Liver (tissue), 9 donors: ENCODE data around the gene EIF2B2. TPM values are rescaled to one million over a fixed set of nuclear protein-coding genes. Genes with fewer than 3 reads are reported as not detected.

Source experiments
- DNase-seq: peaks from one replicate; pipeline ENCODE4 v3.0.0-alpha.2; 2017; ENCODE audit warnings: low spot score
- H3K27ac ChIP-seq, 2 donors: one replicate each; pipeline ENCODE4 v1.7.0; 2013; ENCODE audit warnings: inconsistent platforms in 2 of 2, low read length in 2 of 2, control low read depth in 1 of 2, low read depth in 1 of 2, mild to moderate bottlenecking in 1 of 2
- H3K27me3 ChIP-seq, 4 donors: one replicate each; pipeline versions ENCODE4 v1.6.1 to v1.7.0; 2013; ENCODE audit warnings: low read length in 3 of 4, inconsistent platforms in 1 of 4, mild to moderate bottlenecking in 1 of 4, moderate library complexity in 1 of 4; ENCODE audit not compliant: control insufficient read depth in 4 of 4, insufficient read depth in 4 of 4
- H3K36me3 ChIP-seq, 4 donors: one replicate each; pipeline versions ENCODE4 v1.6.1 to v1.7.0; 2013; ENCODE audit warnings: low read length in 3 of 4, mild to moderate bottlenecking in 3 of 4, low read depth in 1 of 4, moderate library complexity in 1 of 4; ENCODE audit not compliant: control insufficient read depth in 4 of 4, insufficient read depth in 3 of 4
- H3K4me1 ChIP-seq, 4 donors: one replicate each; pipeline versions ENCODE4 v1.6.1 to v1.7.0; 2013; ENCODE audit warnings: low read length in 3 of 4, mild to moderate bottlenecking in 3 of 4, moderate library complexity in 1 of 4; ENCODE audit not compliant: control insufficient read depth in 4 of 4, insufficient read depth in 4 of 4
- H3K4me3 ChIP-seq, 3 donors: one replicate each; pipeline versions ENCODE4 v1.6.1 to v1.7.0; 2013; ENCODE audit warnings: low read length in 3 of 3, control low read depth in 1 of 3, low read depth in 1 of 3, mild to moderate bottlenecking in 1 of 3
- H3K9ac ChIP-seq, 2 donors: one replicate each; pipeline ENCODE4 v1.7.0; 2013; ENCODE audit warnings: low read length in 2 of 2, mild to moderate bottlenecking in 2 of 2, moderate library complexity in 2 of 2, control low read depth in 1 of 2, low read depth in 1 of 2
- H3K9me3 ChIP-seq, 4 donors: one replicate each; pipeline versions ENCODE4 v1.6.1 to v1.7.0; 2013; ENCODE audit warnings: low read length in 3 of 4; ENCODE audit not compliant: control insufficient read depth in 4 of 4
- EGR1 ChIP-seq, 2 donors: IDR thresholded peaks; 2 replicates each; pipeline ENCODE4 v1.6.1; 2016 to 2018; ENCODE audit warnings: antibody characterized with exemption in 2 of 2, low read depth in 2 of 2
- FOXA1 ChIP-seq: IDR thresholded peaks from 2 replicates; pipeline ENCODE4 v1.6.1; 2016; ENCODE audit warnings: antibody characterized with exemption
- FOXA2 ChIP-seq: IDR thresholded peaks from 2 replicates; pipeline ENCODE4 v1.6.1; 2016; ENCODE audit warnings: antibody characterized with exemption
- GABPA ChIP-seq, 2 donors: IDR thresholded peaks in 1 of 2; conservative IDR thresholded peaks in 1 of 2; 2 replicates each; pipeline ENCODE4 v1.6.1; 2016; ENCODE audit warnings: antibody characterized with exemption in 2 of 2, mild to moderate bottlenecking in 1 of 2, moderate library complexity in 1 of 2
- HNF4A ChIP-seq, 2 donors: conservative IDR thresholded peaks; 2 replicates each; pipeline ENCODE4 v1.6.1; 2016; ENCODE audit warnings: antibody characterized with exemption in 2 of 2, mild to moderate bottlenecking in 2 of 2
- HNF4G ChIP-seq: IDR thresholded peaks from 2 replicates; pipeline ENCODE4 v1.6.1; 2016; ENCODE audit warnings: antibody characterized with exemption
- JUND ChIP-seq, 2 donors: IDR thresholded peaks; 2 replicates each; pipeline ENCODE4 v1.6.1; 2016; ENCODE audit warnings: antibody characterized with exemption in 2 of 2
- MAX ChIP-seq: IDR thresholded peaks from 2 replicates; pipeline ENCODE4 v1.6.1; 2016; ENCODE audit warnings: antibody characterized with exemption
- NR2F2 ChIP-seq: IDR thresholded peaks from 2 replicates; pipeline ENCODE4 v1.6.1; 2016; ENCODE audit warnings: antibody characterized with exemption
- RAD21 ChIP-seq, 2 donors: IDR thresholded peaks; 2 replicates each; pipeline ENCODE4 v1.6.1; 2016; ENCODE audit warnings: antibody characterized with exemption in 2 of 2, mild to moderate bottlenecking in 2 of 2
- REST ChIP-seq: IDR thresholded peaks from 2 replicates; pipeline ENCODE4 v1.6.1; 2016; ENCODE audit warnings: antibody characterized with exemption, mild to moderate bottlenecking
- RXRA ChIP-seq, 2 donors: IDR thresholded peaks; 2 replicates each; pipeline ENCODE4 v1.6.1; 2017 to 2018; ENCODE audit warnings: antibody characterized with exemption in 2 of 2, mild to moderate bottlenecking in 1 of 2
- SP1 ChIP-seq: IDR thresholded peaks from 2 replicates; pipeline ENCODE4 v1.6.1; 2018; ENCODE audit warnings: antibody characterized with exemption, mild to moderate bottlenecking
- TAF1 ChIP-seq: conservative IDR thresholded peaks from 2 replicates; pipeline ENCODE4 v1.6.1; 2016; ENCODE audit warnings: antibody characterized with exemption, mild to moderate bottlenecking
- YY1 ChIP-seq: IDR thresholded peaks from 2 replicates; pipeline ENCODE4 v1.6.1; 2016; ENCODE audit warnings: antibody characterized with exemption, mild to moderate bottlenecking
- WGBS: extraction: QIAGEN DNeasy Blood & Tissue Kit; methylation state at CpG from one replicate; pipeline ENCODE4 v1.1.7; 2013; 5-methylcytosine and 5-hydroxymethylcytosine counted together
- polyA plus RNA-seq, 2 donors: library from polyadenylated mRNA; stranded (reverse) in 1 of 2; unstranded in 1 of 2; fragments of 200-250 nt in 1 of 2; fragments of >200 nt in 1 of 2; fragmentation: Nextera tagmentation in 1 of 2; extraction: Ambion mirVana in 1 of 2; gene quantifications; one replicate each; pipeline versions ENCODE4 v1.2.1 to v1.2.3, GENCODE V29; 2013 to 2015
- total RNA-seq, 2 donors: library from RNA; depleted of rRNA; stranded (reverse); fragments of >200 nt; gene quantifications; one replicate each; pipeline ENCODE4 v1.2.3, GENCODE V29; 2014
- TF ChIP-seq, protein P1 (sequence below): IDR thresholded peaks from 2 replicates; pipeline ENCODE4 v1.6.1; 2016; ENCODE audit warnings: antibody characterized with exemption
- TF ChIP-seq, protein P2 (sequence below): fragments of 150-350 bp; IDR thresholded peaks from 2 replicates; pipeline ENCODE4 v1.5.1; 2017; ENCODE audit warnings: improper control_type of control experiment, low read depth, low read length; ENCODE audit not compliant: missing input control
- TF ChIP-seq, protein P3 (sequence below): IDR thresholded peaks from 2 replicates; pipeline ENCODE4 v1.6.1; 2016; ENCODE audit warnings: antibody characterized with exemption
- donor health status: healthy.
- donor health status: healthy.
- donor health status: healthy.
- donor health status: healthy.
- donor health status: healthy.

The EIF2B2 gene
- total and polyA plus RNA-seq, 4 donors = 16.2 to 23.6 (median 20.2) TPM

GRCh38 chr14:74955229-74956026 lies 47.3 kb upstream of the EIF2B2 start, which contains the start of gene PGF:
PGF (minus strand) TSS chr14:74955597; CDS start chr14:74955242, 355 bp downstream.
- peaks cover 0 to 9% (median 4%) of the 10 kb centered on the region in 4 donors for H3K4me1 ChIP-seq
- peak; percentile 75 for DNase-seq
- no peaks in the 10 kb centered on the region for H3K36me3 ChIP-seq
- 6% methylated on average over 73 of the region's 73 CpGs for WGBS
- peak within 1 kb of the TSS in 2 of 3 donors; percentile 31 to 42 for H3K4me3 ChIP-seq
- no peak within 1 kb of the TSS for H3K9ac ChIP-seq
- no peaks in the 10 kb centered on the region for H3K27me3 ChIP-seq
- TF ChIP-seq RXRA (IDR thresholded peaks at IDR 0.05) (no peak), SP1 (no peak), FOXA1 (no peak), NR2F2 (no peak), FOXA2 (no peak), REST (no peak)
- peak within 1 kb of the TSS; percentile 25 to 58 for H3K27ac ChIP-seq
- H3K9me3 ChIP-seq = no peaks in the 10 kb centered on the region

- 85% methylated on average over 9 of the region's 9 CpGs for WGBS
- H3K4me3 ChIP-seq = no peak overlapping the region
- H3K36me3 ChIP-seq = no peaks in the 10 kb centered on the region
- H3K4me1 ChIP-seq = peaks cover 0 to 9% (median 4%) of the 10 kb centered on the region in 4 donors
- H3K9ac ChIP-seq = no peak overlapping the region
- no peak overlapping the region for H3K27ac ChIP-seq
- no peaks in the 10 kb centered on the region for H3K9me3 ChIP-seq
- no peak for TF ChIP-seq JUND (IDR thresholded peaks at IDR 0.05)
- no peak for TF ChIP-seq TAF1
- no peak for TF ChIP-seq HNF4G
- TF ChIP-seq, protein P1, sequence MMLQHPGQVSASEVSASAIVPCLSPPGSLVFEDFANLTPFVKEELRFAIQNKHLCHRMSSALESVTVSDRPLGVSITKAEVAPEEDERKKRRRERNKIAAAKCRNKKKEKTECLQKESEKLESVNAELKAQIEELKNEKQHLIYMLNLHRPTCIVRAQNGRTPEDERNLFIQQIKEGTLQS = no peak
- no peak for TF ChIP-seq FOXA2
- TF ChIP-seq FOXA1 = no peak
- no peak for TF ChIP-seq RAD21 (IDR thresholded peaks at IDR 0.05)
- TF ChIP-seq EGR1 (IDR thresholded peaks at IDR 0.05; ENCODE audit: low read depth in 2 of 2) = no peak
- no peak for TF ChIP-seq REST
- TF ChIP-seq, protein P2, sequence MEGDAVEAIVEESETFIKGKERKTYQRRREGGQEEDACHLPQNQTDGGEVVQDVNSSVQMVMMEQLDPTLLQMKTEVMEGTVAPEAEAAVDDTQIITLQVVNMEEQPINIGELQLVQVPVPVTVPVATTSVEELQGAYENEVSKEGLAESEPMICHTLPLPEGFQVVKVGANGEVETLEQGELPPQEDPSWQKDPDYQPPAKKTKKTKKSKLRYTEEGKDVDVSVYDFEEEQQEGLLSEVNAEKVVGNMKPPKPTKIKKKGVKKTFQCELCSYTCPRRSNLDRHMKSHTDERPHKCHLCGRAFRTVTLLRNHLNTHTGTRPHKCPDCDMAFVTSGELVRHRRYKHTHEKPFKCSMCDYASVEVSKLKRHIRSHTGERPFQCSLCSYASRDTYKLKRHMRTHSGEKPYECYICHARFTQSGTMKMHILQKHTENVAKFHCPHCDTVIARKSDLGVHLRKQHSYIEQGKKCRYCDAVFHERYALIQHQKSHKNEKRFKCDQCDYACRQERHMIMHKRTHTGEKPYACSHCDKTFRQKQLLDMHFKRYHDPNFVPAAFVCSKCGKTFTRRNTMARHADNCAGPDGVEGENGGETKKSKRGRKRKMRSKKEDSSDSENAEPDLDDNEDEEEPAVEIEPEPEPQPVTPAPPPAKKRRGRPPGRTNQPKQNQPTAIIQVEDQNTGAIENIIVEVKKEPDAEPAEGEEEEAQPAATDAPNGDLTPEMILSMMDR = no peak
- no peak for TF ChIP-seq RXRA (IDR thresholded peaks at IDR 0.05)
- no peak for TF ChIP-seq MAX
- no peak for TF ChIP-seq GABPA (IDR thresholded peaks at IDR 0.05 in 1 of 2, conservative IDR thresholded peaks at IDR 0.05 in 1 of 2)
- no peak for TF ChIP-seq YY1
- TF ChIP-seq, protein P3, sequence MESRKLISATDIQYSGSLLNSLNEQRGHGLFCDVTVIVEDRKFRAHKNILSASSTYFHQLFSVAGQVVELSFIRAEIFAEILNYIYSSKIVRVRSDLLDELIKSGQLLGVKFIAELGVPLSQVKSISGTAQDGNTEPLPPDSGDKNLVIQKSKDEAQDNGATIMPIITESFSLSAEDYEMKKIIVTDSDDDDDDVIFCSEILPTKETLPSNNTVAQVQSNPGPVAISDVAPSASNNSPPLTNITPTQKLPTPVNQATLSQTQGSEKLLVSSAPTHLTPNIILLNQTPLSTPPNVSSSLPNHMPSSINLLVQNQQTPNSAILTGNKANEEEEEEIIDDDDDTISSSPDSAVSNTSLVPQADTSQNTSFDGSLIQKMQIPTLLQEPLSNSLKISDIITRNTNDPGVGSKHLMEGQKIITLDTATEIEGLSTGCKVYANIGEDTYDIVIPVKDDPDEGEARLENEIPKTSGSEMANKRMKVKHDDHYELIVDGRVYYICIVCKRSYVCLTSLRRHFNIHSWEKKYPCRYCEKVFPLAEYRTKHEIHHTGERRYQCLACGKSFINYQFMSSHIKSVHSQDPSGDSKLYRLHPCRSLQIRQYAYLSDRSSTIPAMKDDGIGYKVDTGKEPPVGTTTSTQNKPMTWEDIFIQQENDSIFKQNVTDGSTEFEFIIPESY = no peak
- TF ChIP-seq HNF4A (conservative IDR thresholded peaks at IDR 0.05) = no peak
- no peak for TF ChIP-seq NR2F2
- TF ChIP-seq SP1 = no peak
- DNase-seq = no peak
- H3K27me3 ChIP-seq = no peaks in the 10 kb centered on the region
These were observed 46.8 kb upstream of the EIF2B2 start for GRCh38 chr14:74956027-74956279.
